DLD1 (cell line): ENCODE data around the gene CSPG4.
"Not testable (repeated sequence)": the region's sequence is repeated elsewhere in the genome, so short reads cannot be mapped to it uniquely, and the experiment has no call there.

Source experiments
- in situ Hi-C: cut with HindIII; loops from 2 replicates; pipeline ENCODE4 v1.10.0; 2017; ENCODE audit warnings: low sequenced_read_pairs

Gene CSPG4

GRCh38 chr15:75693028-75693427, 19.6 kb downstream of the CSPG4 start:
- in situ Hi-C loops, result not testable (repeated sequence)

- in situ Hi-C loops, result not testable (repeated sequence)
These were observed 20.3 kb downstream of the CSPG4 start for GRCh38 chr15:75692311-75692710.

GRCh38 chr15:75689429-75689828, 23.2 kb downstream of the CSPG4 start:
- in situ Hi-C loops, result not testable (repeated sequence)

- in situ Hi-C loops, result no loop called here
These were observed 23.8 kb downstream of the CSPG4 start for GRCh38 chr15:75688831-75689230.

- in situ Hi-C loops, result no loop called here
These were observed 24.4 kb downstream of the CSPG4 start for GRCh38 chr15:75688278-75688557.

- in situ Hi-C loops, result no loop called here
These were observed 25.0 kb downstream of the CSPG4 start for GRCh38 chr15:75687486-75688277.

- in situ Hi-C loops, result not testable (repeated sequence)
These were observed 26.4 kb downstream of the CSPG4 start for GRCh38 chr15:75686212-75686642.

GRCh38 chr15:75685195-75685594, 27.5 kb downstream of the CSPG4 start:
- in situ Hi-C loops, result no loop called here

- in situ Hi-C loops, result no loop called here
These were observed 28.0 kb downstream of the CSPG4 start for GRCh38 chr15:75684648-75685047.

GRCh38 chr15:75683646-75684312, 28.9 kb downstream of the CSPG4 start:
- in situ Hi-C loops, result not testable (repeated sequence)

- in situ Hi-C loops, result no loop called here
These were observed 30.2 kb downstream of the CSPG4 start for GRCh38 chr15:75682181-75683135.

- in situ Hi-C loops, result no loop called here
These were observed 32.5 kb downstream of the CSPG4 start for GRCh38 chr15:75680007-75680789.

- in situ Hi-C loops, result not testable (repeated sequence)
These were observed 34.3 kb downstream of the CSPG4 start for GRCh38 chr15:75678324-75678690.

GRCh38 chr15:75677465-75678323, 35.0 kb downstream of the CSPG4 start:
- in situ Hi-C loops, result no loop called here

- in situ Hi-C loops, result no loop called here
These were observed 35.8 kb downstream of the CSPG4 start for GRCh38 chr15:75676688-75677464.

- in situ Hi-C loops, result no loop called here
These were observed 36.9 kb downstream of the CSPG4 start for GRCh38 chr15:75675579-75676404.

GRCh38 chr15:75674366-75674765, 38.3 kb downstream of the CSPG4 start:
- in situ Hi-C loops, result no loop called here
